Caco-2 (cell line): ENCODE results near the gene PLEKHA6. TPM values are rescaled to one million over a fixed set of nuclear protein-coding genes. Genes with fewer than 3 reads are reported as not detected.

ENCODE experiments used
- BruUV-seq: library from RNA; stranded (reverse); fragments of 400-500 nt; replicated peaks from 2 replicates; lab custom pipeline; 2021; lab: Mats Ljungman, UMichigan
- CTCF ChIA-PET: fragments of 300-600 bp; sonication (Branson Sonifier 250); formaldehyde crosslinking; loops from one replicate; lab custom pipeline; 2022; ENCODE audit warnings: antibody characterized with exemption; lab: Charles Lee
- POLR2A ChIA-PET: fragments of 300-600 bp; sonication (Branson Sonifier 250); formaldehyde crosslinking; loops from one replicate; lab custom pipeline; 2022; ENCODE audit warnings: antibody characterized with exemption; lab: Charles Lee
- DNase-seq, 2 experiments: peaks; one replicate each; pipeline versions ENCODE4 v3.0.0 to v3.0.0-alpha.2; 2020 to 2022
- H3K27me3 ChIP-seq: replicated peaks from 2 replicates; pipeline ENCODE4 v1.6.0; 2011; ENCODE audit warnings: low read length; ENCODE audit not compliant: control insufficient read depth, insufficient read depth
- H3K36me3 ChIP-seq: 2 replicates; pipeline ENCODE4 v1.5.1; 2011; ENCODE audit warnings: low read length; ENCODE audit not compliant: control insufficient read depth, insufficient read depth
- H3K4me1 ChIP-seq: fragments of 250-450 bp; sonication (Bioruptor Pico); 2 replicates; pipeline ENCODE4 v1.5.1; 2020; ENCODE audit warnings: mild to moderate bottlenecking
- H3K4me3 ChIP-seq: 2 replicates; pipeline ENCODE4 v1.5.1; 2011; ENCODE audit warnings: low read depth, mild to moderate bottlenecking, control low read depth, low read length
- H3K9me3 ChIP-seq: fragments of 250-450 bp; sonication (Bioruptor Pico); 2 replicates; pipeline ENCODE4 v1.5.1; 2020; ENCODE audit warnings: mild to moderate bottlenecking, moderate library complexity
- H3K27ac Mint-ChIP-seq: one replicate; pipeline ENCODE4 v1.8.0; 2022; ENCODE audit warnings: mixed read lengths; ENCODE audit not compliant: unreplicated experiment
- H3K27me3 Mint-ChIP-seq: one replicate; pipeline ENCODE4 v1.8.0; 2022; ENCODE audit warnings: mixed read lengths; ENCODE audit not compliant: insufficient read depth, unreplicated experiment
- H3K36me3 Mint-ChIP-seq: one replicate; pipeline ENCODE4 v1.8.0; 2022; ENCODE audit warnings: mild to moderate bottlenecking, mixed read lengths; ENCODE audit not compliant: insufficient read depth, unreplicated experiment
- H3K4me1 Mint-ChIP-seq: one replicate; pipeline ENCODE4 v1.8.0; 2022; ENCODE audit warnings: low read depth, mixed read lengths; ENCODE audit not compliant: unreplicated experiment
- H3K4me3 Mint-ChIP-seq: one replicate; pipeline ENCODE4 v1.8.0; 2022; ENCODE audit warnings: mild to moderate bottlenecking, moderate library complexity, mixed read lengths; ENCODE audit not compliant: unreplicated experiment
- H3K9me3 Mint-ChIP-seq: one replicate; pipeline ENCODE4 v1.8.0; 2022; ENCODE audit warnings: mixed read lengths; ENCODE audit not compliant: unreplicated experiment
- intact Hi-C: fragments of 100-400 bp; cut with micrococcal nuclease; formaldehyde crosslinking; loops from one replicate; pipeline ENCODE4 v1.10.0; 2022; ENCODE audit not compliant: unreplicated experiment
- total RNA-seq: library from RNA; stranded (reverse); gene quantifications from 2 replicates; pipeline ENCODE4 v1.2.3, GENCODE V29; 2022
- TF ChIP-seq, protein P1 (sequence below), 2 experiments: fragments of 200-600 bp in 1 of 2; IDR thresholded peaks; 1 replicate in 1 of 2; 2 replicates in 1 of 2; pipeline versions ENCODE4 v1.5.1 to v1.8.0; 2011 to 2022; ENCODE audit warnings: antibody characterized with exemption in 1 of 2, control low read depth in 1 of 2, inconsistent platforms in 1 of 2, low read depth in 1 of 2, low read length in 1 of 2, mild to moderate bottlenecking in 1 of 2, moderate library complexity in 1 of 2; ENCODE audit not compliant: insufficient read depth in 1 of 2, severe bottlenecking in 1 of 2, unreplicated experiment in 1 of 2

Gene PLEKHA6
- total RNA-seq, 1 experiment from 2014 or later, result 18.8 TPM

DNA sequence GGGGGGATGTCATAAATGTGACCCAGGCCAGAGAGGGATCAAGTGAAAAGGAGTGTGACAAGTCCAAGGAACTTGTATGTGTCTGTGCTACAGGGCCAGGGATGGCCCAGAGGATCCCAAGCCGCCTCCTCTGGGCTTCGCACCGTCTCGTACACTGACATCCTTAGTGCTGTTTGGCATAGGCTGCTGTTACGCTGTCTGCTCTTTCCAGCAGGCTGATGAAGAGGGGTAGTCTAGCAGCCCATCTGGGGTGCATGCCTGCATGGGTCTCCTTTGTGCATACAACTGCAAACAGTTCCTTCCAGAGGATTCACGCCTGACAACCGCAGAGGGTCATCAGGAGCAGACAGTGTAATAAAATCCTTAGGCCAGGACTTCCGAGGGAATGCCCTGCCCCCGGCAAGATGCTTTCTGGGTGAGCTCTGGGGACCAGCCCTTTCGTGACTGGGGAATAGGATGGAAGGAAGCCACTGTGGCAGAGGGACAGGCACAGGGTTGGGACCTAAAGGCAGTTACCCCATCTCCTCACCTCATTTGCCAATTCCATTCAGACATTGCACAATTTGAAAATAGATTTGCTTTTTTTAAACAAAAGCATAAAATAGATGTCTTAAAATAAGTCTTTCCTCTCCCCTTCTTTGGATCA is 139.6 kb downstream of the PLEKHA6 start:
- ChIA-PET POLR2A (interaction anchor here (0.5 kb wide), 1 partner anchor 276 kb away, joined by 3 read pairs; no protein-coding TSS in a partner anchor), CTCF (no interaction called here)
- Histone ChIP-seq H3K36me3 (no peaks in the 10 kb centered on the region), H3K4me1 (no peaks in the 10 kb centered on the region), H3K4me3 (no peak overlapping the region), H3K9me3 (no peaks in the 10 kb centered on the region), H3K27me3 (no peaks in the 10 kb centered on the region)
- Mint-ChIP-seq H3K4me1 (no peaks in the 10 kb centered on the region), H3K27me3 (no peaks in the 10 kb centered on the region), H3K4me3 (no peak overlapping the region), H3K27ac (no peak overlapping the region), H3K9me3 (no peaks in the 10 kb centered on the region), H3K36me3 (no peaks in the 10 kb centered on the region)
- no TSS peak for BruUV-seq
- DNase-seq, result no peak
- TF ChIP-seq, protein P1, sequence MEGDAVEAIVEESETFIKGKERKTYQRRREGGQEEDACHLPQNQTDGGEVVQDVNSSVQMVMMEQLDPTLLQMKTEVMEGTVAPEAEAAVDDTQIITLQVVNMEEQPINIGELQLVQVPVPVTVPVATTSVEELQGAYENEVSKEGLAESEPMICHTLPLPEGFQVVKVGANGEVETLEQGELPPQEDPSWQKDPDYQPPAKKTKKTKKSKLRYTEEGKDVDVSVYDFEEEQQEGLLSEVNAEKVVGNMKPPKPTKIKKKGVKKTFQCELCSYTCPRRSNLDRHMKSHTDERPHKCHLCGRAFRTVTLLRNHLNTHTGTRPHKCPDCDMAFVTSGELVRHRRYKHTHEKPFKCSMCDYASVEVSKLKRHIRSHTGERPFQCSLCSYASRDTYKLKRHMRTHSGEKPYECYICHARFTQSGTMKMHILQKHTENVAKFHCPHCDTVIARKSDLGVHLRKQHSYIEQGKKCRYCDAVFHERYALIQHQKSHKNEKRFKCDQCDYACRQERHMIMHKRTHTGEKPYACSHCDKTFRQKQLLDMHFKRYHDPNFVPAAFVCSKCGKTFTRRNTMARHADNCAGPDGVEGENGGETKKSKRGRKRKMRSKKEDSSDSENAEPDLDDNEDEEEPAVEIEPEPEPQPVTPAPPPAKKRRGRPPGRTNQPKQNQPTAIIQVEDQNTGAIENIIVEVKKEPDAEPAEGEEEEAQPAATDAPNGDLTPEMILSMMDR (IDR thresholded peaks at IDR 0.05; ENCODE audit: insufficient read depth in 1 of 2, low read depth in 1 of 2, low read length in 1 of 2, severe bottlenecking in 1 of 2, unreplicated experiment in 1 of 2), result no peak
- intact Hi-C loops, result no loop called here

DNA sequence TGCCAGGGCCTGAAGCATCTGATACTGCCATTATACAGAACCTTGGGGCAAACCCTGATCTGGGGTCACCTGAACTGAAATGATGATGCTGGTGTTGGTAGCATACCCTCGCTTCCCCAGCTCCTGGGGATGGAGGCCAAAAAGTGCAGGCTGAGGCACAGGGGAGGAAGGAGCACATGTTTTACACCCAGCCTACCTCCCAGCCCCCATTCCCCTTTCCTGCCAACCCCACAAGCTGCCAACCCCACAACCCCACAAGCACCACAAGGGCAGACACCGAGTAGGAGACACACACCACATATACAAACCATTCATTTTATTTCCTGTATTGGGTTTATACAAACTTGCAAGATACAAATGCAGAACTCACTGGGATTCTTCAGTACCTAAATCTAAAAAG is 141.2 kb downstream of the PLEKHA6 start:
- no TSS peak for BruUV-seq
- ChIA-PET CTCF (no interaction called here), POLR2A (no interaction called here)
- 0 out of 2 replicates have a peak, but pooled peaks cover 4% of the 10 kb centered on the region for H3K4me1 ChIP-seq
- peaks cover 9% of the 10 kb centered on the region for H3K36me3 Mint-ChIP-seq
- H3K4me1 Mint-ChIP-seq, result no peaks in the 10 kb centered on the region
- no peaks in the 10 kb centered on the region for H3K27me3 Mint-ChIP-seq
- H3K36me3 ChIP-seq, result no peaks in the 10 kb centered on the region
- H3K27me3 ChIP-seq, result no peaks in the 10 kb centered on the region
- no peaks in the 10 kb centered on the region for H3K9me3 ChIP-seq
- H3K4me3 Mint-ChIP-seq, result no peak overlapping the region
- intact Hi-C loops, result no loop called here
- H3K27ac Mint-ChIP-seq, result no peak overlapping the region
- no peak for DNase-seq
- H3K4me3 ChIP-seq, result no peak overlapping the region
- no peaks in the 10 kb centered on the region for H3K9me3 Mint-ChIP-seq
- TF ChIP-seq, protein P1 (IDR thresholded peaks at IDR 0.05; ENCODE audit: insufficient read depth in 1 of 2, low read depth in 1 of 2, low read length in 1 of 2, severe bottlenecking in 1 of 2, unreplicated experiment in 1 of 2), result no peak

DNA sequence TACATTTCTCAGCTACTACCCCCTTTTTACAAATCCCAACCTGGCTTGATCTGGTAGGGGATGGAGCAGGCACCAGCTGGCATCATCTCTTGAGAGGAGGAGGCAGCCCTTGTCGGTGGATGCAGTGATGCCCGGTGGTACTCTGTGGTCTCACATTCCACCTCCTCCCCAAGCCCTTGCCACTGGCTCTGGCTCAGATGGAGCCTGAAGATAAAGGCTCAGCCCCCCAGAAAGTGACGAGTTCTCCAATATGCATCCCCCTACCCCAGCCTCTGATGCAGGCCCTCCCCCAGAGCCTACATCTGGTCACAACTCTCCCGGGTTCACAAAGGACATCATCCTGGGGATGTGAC is 142.1 kb downstream of the PLEKHA6 start:
- CTCF ChIA-PET, result no interaction called here
- POLR2A ChIA-PET, result no interaction called here
- Histone ChIP-seq H3K4me3 (no peak overlapping the region), H3K9me3 (no peaks in the 10 kb centered on the region), H3K27me3 (no peaks in the 10 kb centered on the region), H3K36me3 (no peaks in the 10 kb centered on the region), H3K4me1 (peaks cover 12% of the 10 kb centered on the region; the same call in 1 of the 2 replicates)
- no peak for DNase-seq
- TF ChIP-seq, protein P1 (IDR thresholded peaks at IDR 0.05; ENCODE audit: insufficient read depth in 1 of 2, low read depth in 1 of 2, low read length in 1 of 2, severe bottlenecking in 1 of 2, unreplicated experiment in 1 of 2), result no peak
- H3K9me3 Mint-ChIP-seq, result no peaks in the 10 kb centered on the region
- peaks cover 10% of the 10 kb centered on the region for H3K36me3 Mint-ChIP-seq
- no peak overlapping the region for H3K27ac Mint-ChIP-seq
- BruUV-seq, result no TSS peak
- no peaks in the 10 kb centered on the region for H3K4me1 Mint-ChIP-seq
- H3K27me3 Mint-ChIP-seq, result no peaks in the 10 kb centered on the region
- intact Hi-C loops, result no loop called here
- no peak overlapping the region for H3K4me3 Mint-ChIP-seq
